Central memory CD8-positive, alpha-beta T cell (primary cell): ENCODE data around the gene MORN1.
A peak's percentile ranks its signal among the peaks of the same experiment; 100 is the strongest.

Experiments used
- ATAC-seq: fragments of 150-1000 bp; cut with Tn5 transposase; replicated peaks from 2 replicates; pipeline ENCODE4 v1.10.0; 2022; ENCODE audit warnings: mild to moderate bottlenecking, moderate FRiP score, moderate number of reproducible peaks; ENCODE audit not compliant: poor library complexity, severe bottlenecking; ENCODE audit errors: extremely low read depth
- DNase-seq, 2 donors: peaks; one replicate each; pipeline ENCODE4 v3.0.0; 2021; ENCODE audit warnings: low spot score in 2 of 2
- H3K27ac Mint-ChIP-seq: one replicate; pipeline ENCODE4 v1.8.0; 2022; ENCODE audit warnings: low read depth, mild to moderate bottlenecking, moderate library complexity, mixed read lengths
- H3K27me3 Mint-ChIP-seq: one replicate; pipeline ENCODE4 v1.8.0; 2022; ENCODE audit warnings: mixed read lengths
- H3K36me3 Mint-ChIP-seq: one replicate; pipeline ENCODE4 v1.8.0; 2022; ENCODE audit warnings: mild to moderate bottlenecking, moderate library complexity, mixed read lengths; ENCODE audit not compliant: insufficient read depth
- H3K4me1 Mint-ChIP-seq: one replicate; pipeline ENCODE4 v1.8.0; 2022; ENCODE audit warnings: mixed read lengths
- H3K4me3 Mint-ChIP-seq: one replicate; pipeline ENCODE4 v1.8.0; 2022; ENCODE audit warnings: mild to moderate bottlenecking, moderate library complexity, mixed read lengths
- H3K9me3 Mint-ChIP-seq: one replicate; pipeline ENCODE4 v1.8.0; 2022; ENCODE audit warnings: mixed read lengths

MORN1 gene

DNA sequence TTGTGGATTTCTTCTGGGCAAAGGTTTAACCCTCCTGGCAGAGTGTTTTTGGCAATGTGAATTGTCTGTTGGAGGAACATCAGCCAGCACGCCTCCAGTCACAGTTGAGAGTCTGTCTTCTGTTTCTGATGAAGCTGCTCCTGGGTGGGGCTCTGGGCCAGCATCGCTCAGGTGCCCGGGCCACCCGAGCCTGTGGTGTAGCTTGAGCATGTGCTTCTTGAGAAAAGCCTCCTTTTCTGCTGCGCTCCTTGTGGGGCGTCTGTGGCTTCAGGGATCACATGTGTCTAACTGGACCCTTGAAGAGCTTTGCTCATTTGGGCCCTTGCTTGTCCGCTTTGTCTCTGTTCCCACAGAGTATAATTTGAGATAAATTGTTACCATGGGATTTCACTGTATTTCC, 7.5 kb upstream of the MORN1 start:
- Mint-ChIP-seq H3K4me1 (peaks cover 26% of the 10 kb centered on the region), H3K27me3 (no peaks in the 10 kb centered on the region), H3K9me3 (no peaks in the 10 kb centered on the region), H3K27ac (no peak overlapping the region), H3K36me3 (peaks cover 49% of the 10 kb centered on the region), H3K4me3 (no peak overlapping the region)
- DNase-seq (no peak), ATAC-seq (no peak)

DNA sequence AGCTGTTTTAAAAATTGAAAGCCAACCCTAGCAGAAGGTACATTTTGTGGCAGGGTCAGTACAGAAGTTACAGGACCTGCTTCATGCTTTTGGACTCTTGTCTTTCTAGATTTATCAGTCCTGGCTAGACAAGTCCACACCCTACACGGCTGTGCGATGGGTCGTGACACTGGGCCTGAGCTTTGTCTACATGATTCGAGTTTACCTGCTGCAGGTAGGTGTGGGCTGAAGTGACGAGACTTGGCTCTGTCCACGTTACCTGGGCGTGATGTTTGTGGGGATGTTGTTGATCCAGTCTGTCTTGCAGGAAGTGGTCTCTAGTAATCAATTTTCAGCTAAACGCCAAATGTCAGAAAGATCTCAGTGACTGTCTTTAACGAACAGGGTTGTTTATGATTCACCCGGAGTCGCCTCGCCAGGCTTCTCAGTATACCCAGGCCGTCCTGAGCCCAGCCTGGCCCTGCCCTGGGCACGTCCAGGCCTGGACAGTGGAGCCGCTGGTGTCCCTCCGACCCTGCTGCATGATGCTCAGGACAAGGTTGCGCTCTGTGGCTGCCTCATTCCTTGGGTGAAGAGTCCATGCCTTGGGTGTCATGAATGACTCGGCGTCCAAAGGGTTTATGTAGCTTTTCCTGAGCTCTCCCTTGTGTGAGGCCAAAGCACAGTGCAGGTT, 5.8 kb upstream of the MORN1 start:
- DNase-seq (no peak), ATAC-seq (no peak)
- no peak overlapping the region for H3K27ac Mint-ChIP-seq
- H3K4me1 Mint-ChIP-seq: peaks cover 43% of the 10 kb centered on the region
- peaks cover 41% of the 10 kb centered on the region for H3K36me3 Mint-ChIP-seq
- H3K9me3 Mint-ChIP-seq: no peaks in the 10 kb centered on the region
- no peaks in the 10 kb centered on the region for H3K27me3 Mint-ChIP-seq
- H3K4me3 Mint-ChIP-seq: no peak overlapping the region

DNA sequence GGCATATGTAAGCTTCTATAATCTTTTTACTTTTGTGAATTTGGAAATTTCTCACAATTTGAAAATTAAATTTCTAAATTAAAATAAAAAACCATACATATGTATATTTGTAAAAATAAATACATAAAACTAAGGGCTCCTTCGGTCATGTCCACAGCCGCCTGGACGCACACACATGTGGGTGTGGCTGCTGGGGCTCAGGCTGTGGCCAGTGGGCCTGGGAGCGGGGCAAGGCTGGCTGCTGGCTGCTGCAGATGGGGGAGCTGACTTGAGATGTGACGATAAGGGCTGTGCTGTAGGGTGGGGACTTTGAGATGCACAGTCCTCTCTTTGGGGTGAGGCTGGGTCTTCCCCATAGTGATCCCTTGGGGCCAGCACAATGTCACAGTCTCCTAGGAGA, 5.1 kb upstream of the MORN1 start:
- DNase-seq: no peak
- no peaks in the 10 kb centered on the region for H3K9me3 Mint-ChIP-seq
- peaks cover 39% of the 10 kb centered on the region for H3K4me1 Mint-ChIP-seq
- H3K27me3 Mint-ChIP-seq: no peaks in the 10 kb centered on the region
- H3K4me3 Mint-ChIP-seq: no peak overlapping the region
- peaks cover 43% of the 10 kb centered on the region for H3K36me3 Mint-ChIP-seq
- H3K27ac Mint-ChIP-seq: no peak overlapping the region
- ATAC-seq: no peak

DNA sequence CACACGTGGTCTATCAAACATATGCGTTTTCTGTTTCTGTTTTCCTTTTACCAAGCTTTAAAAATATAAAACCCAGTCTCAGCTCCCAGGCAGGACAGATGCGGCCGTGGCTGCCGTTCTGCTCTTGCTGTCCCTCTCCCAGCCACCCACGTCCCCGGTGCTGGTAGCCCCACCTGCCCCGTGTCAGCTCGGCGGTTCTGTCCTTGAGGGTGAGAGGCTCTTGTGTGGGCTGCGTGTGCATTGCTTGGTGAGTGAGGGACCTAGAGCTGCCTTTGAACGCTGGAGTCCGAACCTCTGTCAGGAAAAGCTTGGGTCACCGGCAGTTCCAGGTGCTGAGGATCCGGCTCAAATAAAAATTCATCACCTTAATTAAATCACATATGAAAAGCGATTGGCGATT, 4.7 kb upstream of the MORN1 start:
- DNase-seq: no peak
- no peaks in the 10 kb centered on the region for H3K9me3 Mint-ChIP-seq
- no peaks in the 10 kb centered on the region for H3K27me3 Mint-ChIP-seq
- no peak overlapping the region for H3K4me3 Mint-ChIP-seq
- no peak overlapping the region for H3K27ac Mint-ChIP-seq
- ATAC-seq: no peak
- peaks cover 45% of the 10 kb centered on the region for H3K36me3 Mint-ChIP-seq
- peaks cover 37% of the 10 kb centered on the region for H3K4me1 Mint-ChIP-seq

DNA sequence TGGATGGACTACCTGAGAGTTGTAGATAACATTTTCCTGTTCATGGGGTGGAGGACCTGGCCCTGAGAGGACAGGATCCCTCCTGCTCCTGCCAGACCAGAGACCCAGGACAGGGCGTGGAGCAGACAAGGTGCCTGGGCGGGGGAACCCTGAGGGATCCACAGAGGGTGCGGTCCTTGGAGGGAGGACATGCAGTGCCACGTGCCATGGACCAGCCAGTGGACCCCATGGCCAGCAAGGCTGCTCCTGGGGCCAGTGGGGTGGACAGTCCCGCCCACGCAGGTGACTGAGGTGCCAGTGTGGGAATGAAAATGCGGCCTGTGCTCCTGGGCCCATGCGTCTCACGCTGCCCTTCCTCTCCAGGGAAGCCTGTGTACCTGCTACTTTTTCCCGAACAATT, 3.9 kb upstream of the MORN1 start:
- peaks cover 40% of the 10 kb centered on the region for H3K36me3 Mint-ChIP-seq
- ATAC-seq: no peak
- H3K27me3 Mint-ChIP-seq: no peaks in the 10 kb centered on the region
- no peaks in the 10 kb centered on the region for H3K9me3 Mint-ChIP-seq
- H3K4me1 Mint-ChIP-seq: peaks cover 32% of the 10 kb centered on the region
- DNase-seq: no peak
- no peak overlapping the region for H3K4me3 Mint-ChIP-seq
- H3K27ac Mint-ChIP-seq: no peak overlapping the region

DNA sequence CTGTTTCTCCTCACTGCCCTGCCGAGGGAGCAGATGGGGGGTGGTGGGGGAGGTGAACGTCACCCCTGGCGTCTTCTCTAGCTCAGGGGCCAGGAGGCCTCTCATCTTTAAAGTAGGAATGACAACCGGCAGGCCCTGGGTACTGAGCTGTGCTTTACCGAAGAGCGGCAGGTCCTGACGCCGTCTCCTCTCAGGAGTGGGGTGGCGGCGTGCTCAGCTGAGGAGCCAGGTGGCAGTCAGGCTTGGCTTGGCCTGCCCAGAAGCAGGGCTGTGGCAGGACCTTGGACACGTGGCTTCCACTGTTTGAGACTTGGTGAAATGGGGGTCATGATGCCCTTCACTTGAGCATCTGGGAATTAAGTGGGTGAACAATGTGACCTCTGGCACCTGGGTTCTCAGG, 3.4 kb upstream of the MORN1 start:
- Mint-ChIP-seq H3K4me1 (peaks cover 31% of the 10 kb centered on the region), H3K4me3 (no peak overlapping the region), H3K27me3 (no peaks in the 10 kb centered on the region), H3K36me3 (peaks cover 41% of the 10 kb centered on the region), H3K27ac (no peak overlapping the region), H3K9me3 (no peaks in the 10 kb centered on the region)
- ATAC-seq (no peak), DNase-seq (no peak)

DNA sequence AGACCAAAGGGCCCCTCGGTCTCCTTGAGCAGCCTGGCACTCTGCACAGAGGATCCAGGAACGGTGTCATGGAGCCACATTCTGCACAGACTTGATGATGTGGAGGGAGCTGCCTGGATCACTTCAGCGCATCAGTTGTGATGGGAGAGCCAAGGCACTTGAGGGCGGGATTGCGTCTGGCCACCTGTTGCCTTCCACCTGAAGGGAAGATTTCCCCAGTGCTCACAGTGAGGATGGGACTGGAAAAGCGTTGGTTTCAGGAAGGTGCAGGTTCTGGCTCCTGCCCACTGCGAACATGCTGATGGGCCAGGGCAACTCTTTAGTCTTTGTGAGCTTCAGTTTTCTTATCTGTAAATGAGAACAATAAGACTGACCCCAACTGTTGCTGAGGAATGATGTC, 2.9 kb upstream of the MORN1 start:
- ATAC-seq (no peak), DNase-seq (no peak)
- H3K4me3 Mint-ChIP-seq: no peak overlapping the region
- H3K27me3 Mint-ChIP-seq: no peaks in the 10 kb centered on the region
- H3K9me3 Mint-ChIP-seq: no peaks in the 10 kb centered on the region
- H3K27ac Mint-ChIP-seq: no peak overlapping the region
- H3K4me1 Mint-ChIP-seq: peaks cover 31% of the 10 kb centered on the region
- H3K36me3 Mint-ChIP-seq: peaks cover 39% of the 10 kb centered on the region

DNA sequence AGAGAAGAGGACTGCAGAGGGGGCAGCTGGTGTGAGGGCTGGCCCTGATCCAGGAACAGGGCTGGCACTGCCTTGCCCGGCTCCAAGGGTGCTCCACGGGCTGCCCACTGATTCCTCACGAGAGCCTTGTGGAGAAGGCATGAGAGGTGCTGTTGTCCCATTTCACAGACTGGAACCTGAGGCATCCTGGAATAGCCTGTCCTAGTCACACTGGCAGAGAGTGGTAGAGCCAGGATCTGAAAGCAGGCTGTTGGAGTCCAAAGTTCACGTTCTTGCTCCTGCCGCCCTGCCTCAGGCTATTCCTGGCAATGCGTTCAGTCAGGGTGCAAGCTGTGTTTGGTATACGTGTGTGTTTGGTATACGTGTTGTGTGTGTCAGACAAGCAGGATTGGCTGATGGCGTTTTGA, 2.1 kb upstream of the MORN1 start:
- no peaks in the 10 kb centered on the region for H3K9me3 Mint-ChIP-seq
- DNase-seq (no peak), ATAC-seq (no peak)
- peaks cover 34% of the 10 kb centered on the region for H3K36me3 Mint-ChIP-seq
- peak overlapping the region; percentile 85 for H3K4me3 Mint-ChIP-seq
- peak overlapping the region; percentile 92 for H3K27ac Mint-ChIP-seq
- peaks cover 31% of the 10 kb centered on the region for H3K4me1 Mint-ChIP-seq
- no peaks in the 10 kb centered on the region for H3K27me3 Mint-ChIP-seq

DNA sequence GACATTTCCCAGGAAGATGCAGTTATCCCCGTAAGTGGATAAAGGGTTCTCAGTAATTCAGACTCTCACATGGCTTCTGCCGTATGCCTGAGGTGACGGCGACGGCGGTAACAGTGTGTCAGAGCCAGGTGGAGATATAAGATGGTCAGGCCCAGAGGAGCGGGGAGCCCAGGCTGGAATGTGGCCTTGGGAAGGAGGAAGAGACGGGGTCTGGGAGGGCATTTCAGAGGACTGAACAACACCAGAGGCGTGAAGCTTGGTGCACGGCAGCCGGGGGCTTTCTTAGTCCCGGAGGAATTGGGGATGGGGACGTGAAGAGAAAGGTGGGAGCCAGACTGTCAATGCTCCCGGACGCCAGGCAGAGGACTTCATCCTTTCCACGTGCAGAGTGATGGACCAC, 1.3 kb upstream of the MORN1 start:
- DNase-seq: no peak
- Mint-ChIP-seq H3K9me3 (no peaks in the 10 kb centered on the region), H3K27ac (peak overlapping the region; percentile 92), H3K36me3 (peaks cover 34% of the 10 kb centered on the region), H3K27me3 (no peaks in the 10 kb centered on the region), H3K4me3 (peak overlapping the region; percentile 85), H3K4me1 (peaks cover 31% of the 10 kb centered on the region)
- no peak for ATAC-seq

DNA sequence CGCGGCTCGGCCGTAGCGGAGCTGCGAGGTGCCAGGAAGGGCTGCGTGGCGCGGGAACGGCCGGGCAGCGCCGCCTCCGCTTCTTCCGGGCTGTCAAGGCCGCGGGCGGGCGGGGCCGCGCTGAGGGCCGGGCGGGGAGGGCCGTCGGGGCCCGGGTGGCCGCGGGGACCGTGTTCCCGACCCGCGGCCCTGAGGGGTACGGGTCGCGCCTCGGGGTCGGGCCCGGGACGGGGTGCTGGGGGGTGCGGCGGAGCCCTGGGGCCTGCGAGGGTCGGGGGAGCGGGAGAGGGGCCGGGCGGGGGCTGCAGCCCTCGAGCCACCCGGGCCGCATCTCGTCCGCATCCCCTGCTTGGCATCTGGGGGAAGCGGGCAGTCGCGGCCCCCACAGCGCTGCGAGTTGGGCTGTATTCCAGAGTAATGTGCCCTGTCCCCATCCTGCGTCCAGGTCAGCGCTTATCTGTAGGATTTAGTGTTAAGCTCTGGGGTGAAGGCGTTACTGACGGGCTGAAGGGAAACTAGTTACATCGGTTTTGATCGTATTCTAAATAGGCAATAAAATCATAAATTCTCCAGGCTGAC, 666 bp upstream of the MORN1 start:
- ATAC-seq: peak; percentile 12
- H3K36me3 Mint-ChIP-seq: peaks cover 30% of the 10 kb centered on the region
- peaks cover 31% of the 10 kb centered on the region for H3K4me1 Mint-ChIP-seq
- peak overlapping the region; percentile 85 for H3K4me3 Mint-ChIP-seq
- DNase-seq: no peak
- H3K27ac Mint-ChIP-seq: peak overlapping the region; percentile 92
- no peaks in the 10 kb centered on the region for H3K9me3 Mint-ChIP-seq
- H3K27me3 Mint-ChIP-seq: no peaks in the 10 kb centered on the region

DNA sequence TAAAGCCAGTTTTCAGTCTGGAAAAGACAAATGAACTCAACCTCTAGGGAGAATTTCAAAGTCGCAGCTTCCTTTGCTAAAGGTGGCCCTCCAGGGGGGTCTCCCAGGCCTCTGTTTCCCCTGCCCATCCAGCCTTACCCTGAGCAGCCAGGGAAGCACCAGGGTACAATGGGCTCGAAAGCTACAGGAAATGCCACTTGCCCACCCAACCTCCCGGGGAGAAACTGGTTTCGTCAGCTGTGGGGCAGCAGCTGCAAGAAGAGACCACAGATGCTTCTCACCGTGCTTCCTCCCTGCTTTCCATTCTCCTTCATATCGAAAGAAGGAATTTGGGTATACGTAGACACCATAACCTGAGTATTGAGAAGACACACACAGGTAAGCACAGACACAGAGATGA, 1.7 kb downstream of the MORN1 start:
- H3K4me1 Mint-ChIP-seq: peaks cover 24% of the 10 kb centered on the region
- H3K27ac Mint-ChIP-seq: no peak overlapping the region
- no peaks in the 10 kb centered on the region for H3K9me3 Mint-ChIP-seq
- H3K4me3 Mint-ChIP-seq: peak overlapping the region; percentile 85
- no peak for DNase-seq
- ATAC-seq: no peak
- H3K36me3 Mint-ChIP-seq: peaks cover 16% of the 10 kb centered on the region
- no peaks in the 10 kb centered on the region for H3K27me3 Mint-ChIP-seq

DNA sequence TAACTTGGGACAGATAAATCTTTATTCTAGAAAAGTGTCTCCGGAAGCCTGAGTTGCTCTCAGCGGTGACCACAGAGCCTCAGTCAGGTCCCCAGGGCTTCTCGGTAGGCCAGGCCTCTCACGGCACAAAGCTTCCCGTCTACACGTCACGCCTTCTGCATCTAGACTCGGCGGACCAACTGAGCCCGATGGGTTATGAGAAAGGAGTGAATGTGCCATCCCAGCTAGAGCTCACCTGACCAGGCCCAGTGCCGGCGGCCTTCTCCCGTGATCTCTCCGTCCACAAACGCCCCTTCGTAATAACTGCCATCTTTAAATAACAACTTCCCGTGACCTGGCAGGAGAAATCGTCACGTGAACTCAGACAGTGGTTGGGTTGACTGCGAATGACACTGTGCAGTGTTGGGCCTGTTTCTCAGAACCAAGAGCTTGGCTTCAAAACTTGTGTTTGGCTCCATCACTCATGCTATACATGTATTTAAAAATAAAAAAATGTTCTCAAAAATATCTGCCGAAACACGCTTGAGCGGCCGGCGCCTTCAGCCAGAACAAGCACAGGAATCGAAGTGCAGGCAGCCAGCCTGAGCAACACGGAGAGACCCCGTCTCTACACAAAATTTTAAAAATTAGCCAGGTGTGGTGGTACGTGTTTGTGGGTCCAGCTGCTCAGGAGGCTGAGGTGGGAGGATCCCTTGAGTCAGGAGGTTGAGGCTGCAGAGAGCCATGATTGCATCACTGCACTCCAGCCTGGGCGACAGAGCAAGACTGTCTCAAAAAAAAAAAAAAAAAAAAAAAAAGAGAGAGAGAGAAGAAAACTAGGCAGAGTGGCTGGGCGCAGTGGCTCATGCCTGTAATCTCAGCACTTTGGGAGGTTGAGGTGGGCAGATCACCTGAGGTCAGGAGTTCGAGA, 3.1 kb downstream of the MORN1 start:
- no peak for ATAC-seq
- Mint-ChIP-seq H3K27me3 (no peaks in the 10 kb centered on the region), H3K36me3 (peaks cover 12% of the 10 kb centered on the region), H3K27ac (peak overlapping the region; percentile 46), H3K4me1 (peaks cover 11% of the 10 kb centered on the region), H3K4me3 (no peak overlapping the region), H3K9me3 (no peaks in the 10 kb centered on the region)
- no peak for DNase-seq
